Smooth muscle cell (in vitro differentiated cells): ENCODE data around the gene SCARF1. TPM values are rescaled to one million over a fixed set of nuclear protein-coding genes. Genes with fewer than 3 reads are reported as not detected.
"Not testable (repeated sequence)": the region's sequence is repeated elsewhere in the genome, so short reads cannot be mapped to it uniquely, and the experiment has no call there.

ENCODE experiments used
- DNase-seq: peaks from one replicate; lab custom pipeline; 2025; ENCODE audit not compliant: unreplicated experiment; lab: John Stamatoyannopoulos, UW
- H2AFZ ChIP-seq: fragments of 200-600 bp; sonication (generic); 2 replicates; pipeline ENCODE4 v1.6.0; 2016; ENCODE audit warnings: antibody characterized with exemption, low read depth, mild to moderate bottlenecking
- H3F3A ChIP-seq: fragments of 200-600 bp; sonication (generic); 2 replicates; pipeline ENCODE4 v1.6.0; 2017; ENCODE audit warnings: antibody characterized with exemption, low read depth
- H3K27ac ChIP-seq: fragments of 200-600 bp; sonication (generic); 2 replicates; pipeline ENCODE4 v1.5.1; 2016; ENCODE audit warnings: low read depth, mild to moderate bottlenecking
- H3K27me3 ChIP-seq: fragments of 200-600 bp; sonication (generic); 2 replicates; pipeline ENCODE4 v1.6.1; 2016; ENCODE audit warnings: low read depth, mild to moderate bottlenecking
- H3K36me3 ChIP-seq: fragments of 200-600 bp; sonication (generic); 2 replicates; pipeline ENCODE4 v1.5.1; 2016; ENCODE audit warnings: low read depth
- H3K4me1 ChIP-seq: fragments of 200-600 bp; sonication (generic); 2 replicates; pipeline ENCODE4 v1.5.1; 2016; ENCODE audit warnings: low read depth
- H3K4me2 ChIP-seq: fragments of 200-600 bp; sonication (generic); 2 replicates; pipeline ENCODE4 v1.6.0; 2016; ENCODE audit warnings: mild to moderate bottlenecking
- H3K4me3 ChIP-seq: fragments of 200-600 bp; sonication (generic); 2 replicates; pipeline ENCODE4 v1.5.1; 2016; ENCODE audit warnings: mild to moderate bottlenecking
- H3K79me2 ChIP-seq: fragments of 200-600 bp; sonication (generic); 2 replicates; pipeline ENCODE4 v1.6.0; 2016; ENCODE audit warnings: low read depth, mild to moderate bottlenecking
- H3K9ac ChIP-seq: fragments of 200-600 bp; sonication (generic); 2 replicates; pipeline ENCODE4 v1.6.0; 2016; ENCODE audit warnings: low read depth
- H3K9me3 ChIP-seq: fragments of 200-600 bp; sonication (generic); replicated peaks from 2 replicates; pipeline ENCODE4 v1.5.1; 2016; ENCODE audit warnings: low read depth
- H4K20me1 ChIP-seq: fragments of 200-600 bp; sonication (generic); 2 replicates; pipeline ENCODE4 v1.6.0; 2016; ENCODE audit warnings: low read depth
- CTCF ChIP-seq: fragments of 200-600 bp; sonication (generic); IDR thresholded peaks from 2 replicates; pipeline ENCODE4 v1.5.1; 2017; ENCODE audit warnings: borderline replicate concordance, mild to moderate bottlenecking, antibody characterized with exemption; ENCODE audit not compliant: insufficient read depth, poor library complexity, severe bottlenecking
- WGBS: methylation state at CpG from one replicate; pipeline ENCODE4 v1.1.7; 2016; ENCODE audit warnings: low lambda C conversion rate; 5-methylcytosine and 5-hydroxymethylcytosine counted together
- polyA plus RNA-seq: library from polyadenylated mRNA; unstranded; fragments of >200 nt; fragmentation: Nextera tagmentation; extraction: Ambion mirVana; gene quantifications from 2 replicates; pipeline ENCODE4 v1.2.1, GENCODE V29; 2016
- total RNA-seq: library from RNA; depleted of rRNA; stranded (reverse); fragments of >200 nt; gene quantifications from 2 replicates; pipeline ENCODE4 v1.2.3, GENCODE V29; 2014

Gene SCARF1
- total and polyA plus RNA-seq, 2 experiments from 2014 or later: 0.11 to 0.63 TPM

- no peak for TF ChIP-seq CTCF
- peaks cover 32% of the 10 kb centered on the region for H4K20me1 ChIP-seq
- WGBS: 97% methylated on average over 9 of the region's 9 CpGs
Observed at GRCh38 chr17:1658100-1658499, 12.6 kb upstream of the SCARF1 start.

GRCh38 chr17:1653735-1654134, 8.2 kb upstream of the SCARF1 start:
- H3K4me2 ChIP-seq: no peak overlapping the region
- no peak for TF ChIP-seq CTCF
- no peak overlapping the region for H3K27ac ChIP-seq
- H3K9ac ChIP-seq: no peak overlapping the region
- H3K79me2 ChIP-seq: no peaks in the 10 kb centered on the region
- H3K36me3 ChIP-seq: peaks cover 43% of the 10 kb centered on the region
- no peak overlapping the region for H3K4me3 ChIP-seq
- WGBS: 96% methylated on average over 14 of the region's 14 CpGs
- no peak for DNase-seq
- peaks cover 53% of the 10 kb centered on the region for H3F3A ChIP-seq
- peaks cover 35% of the 10 kb centered on the region for H4K20me1 ChIP-seq
- H2AFZ ChIP-seq: no peak overlapping the region
- H3K9me3 ChIP-seq: no peaks in the 10 kb centered on the region
- H3K27me3 ChIP-seq: no peaks in the 10 kb centered on the region
- H3K4me1 ChIP-seq: peaks cover 5% of the 10 kb centered on the region

More at GRCh38 chr17:1658100-1658499, 12.6 kb upstream of the SCARF1 start:
- H3K9me3 ChIP-seq: no peaks in the 10 kb centered on the region
- no peaks in the 10 kb centered on the region for H3K4me1 ChIP-seq
- H2AFZ ChIP-seq: no peak overlapping the region
- H3K79me2 ChIP-seq: no peaks in the 10 kb centered on the region
- no peak overlapping the region for H3K9ac ChIP-seq
- H3K27ac ChIP-seq: no peak overlapping the region
- peaks cover 22% of the 10 kb centered on the region for H3F3A ChIP-seq
- no peak overlapping the region for H3K4me2 ChIP-seq
- H3K36me3 ChIP-seq: peaks cover 62% of the 10 kb centered on the region
- no peaks in the 10 kb centered on the region for H3K27me3 ChIP-seq
- H3K4me3 ChIP-seq: no peak overlapping the region
- DNase-seq: no peak

GRCh38 chr17:1652794-1653193, 7.3 kb upstream of the SCARF1 start:
- H3K4me2 ChIP-seq, H3K9ac ChIP-seq, DNase-seq, H3K27ac ChIP-seq, H3K9me3 ChIP-seq, H3K4me3 ChIP-seq, H3K79me2 ChIP-seq, H2AFZ ChIP-seq, H3K4me1 ChIP-seq, H3K27me3 ChIP-seq: not testable (repeated sequence)
- H4K20me1 ChIP-seq: peaks cover 30% of the 10 kb centered on the region
- peaks cover 57% of the 10 kb centered on the region for H3F3A ChIP-seq
- 97% methylated on average over 7 of the region's 7 CpGs for WGBS
- H3K36me3 ChIP-seq: peaks cover 34% of the 10 kb centered on the region

GRCh38 chr17:1651559-1651844, 6.0 kb upstream of the SCARF1 start:
- no peak for DNase-seq
- no peaks in the 10 kb centered on the region for H3K9me3 ChIP-seq
- WGBS: 100% methylated on average over 4 of the region's 4 CpGs
- H4K20me1 ChIP-seq: peaks cover 23% of the 10 kb centered on the region
- no peak overlapping the region for H2AFZ ChIP-seq
- no peak overlapping the region for H3K4me3 ChIP-seq
- H3F3A ChIP-seq: peaks cover 63% of the 10 kb centered on the region
- H3K4me2 ChIP-seq: no peak overlapping the region
- H3K27ac ChIP-seq: no peak overlapping the region
- peaks cover 10% of the 10 kb centered on the region for H3K4me1 ChIP-seq
- no peak for TF ChIP-seq CTCF
- no peak overlapping the region for H3K9ac ChIP-seq
- H3K36me3 ChIP-seq: peaks cover 27% of the 10 kb centered on the region
- H3K79me2 ChIP-seq: no peaks in the 10 kb centered on the region
- no peaks in the 10 kb centered on the region for H3K27me3 ChIP-seq
